A673 (cell line): ENCODE measurements around the gene LGI1. TPM values are rescaled to one million over a fixed set of nuclear protein-coding genes. Genes with fewer than 3 reads are reported as not detected.
A peak's percentile ranks its signal among the peaks of the same experiment; 100 is the strongest.

Experiments used
- BruUV-seq: library from RNA; stranded (reverse); fragments of 400-500 nt; replicated peaks from 2 replicates; lab custom pipeline; 2021; lab: Mats Ljungman, UMichigan
- CTCF ChIA-PET: fragments of 300-600 bp; sonication (Branson Sonifier 250); formaldehyde crosslinking; loops from one replicate; lab custom pipeline; 2022; ENCODE audit warnings: antibody characterized with exemption; lab: Charles Lee
- POLR2A ChIA-PET: fragments of 300-600 bp; sonication (Branson Sonifier 250); formaldehyde crosslinking; loops from one replicate; lab custom pipeline; 2022; ENCODE audit warnings: antibody characterized with exemption; ENCODE audit not compliant: low non-redundant PET; lab: Charles Lee
- DNase-seq: peaks from one replicate; pipeline ENCODE4 v3.0.0-alpha.2; 2015; ENCODE audit warnings: low spot score
- H3K27ac ChIP-seq: fragments of 200-600 bp; sonication (generic); 2 replicates; pipeline ENCODE4 v1.5.1; 2016; ENCODE audit warnings: mixed run types, low read depth, mild to moderate bottlenecking, mixed read lengths, antibody characterized with exemption, low read length; ENCODE audit not compliant: poor library complexity, severe bottlenecking
- H3K27me3 ChIP-seq: fragments of 200-600 bp; sonication (generic); replicated peaks from 2 replicates; pipeline ENCODE4 v1.6.1; 2017; ENCODE audit warnings: mixed run types, low read depth, mild to moderate bottlenecking, mixed read lengths, antibody characterized with exemption, low read length; ENCODE audit not compliant: insufficient read depth, poor library complexity
- H3K36me3 ChIP-seq: fragments of 200-600 bp; sonication (generic); 2 replicates; pipeline ENCODE4 v1.6.1; 2016; ENCODE audit warnings: mixed run types, mild to moderate bottlenecking, mixed read lengths, antibody characterized with exemption, low read length; ENCODE audit not compliant: insufficient read depth, poor library complexity, severe bottlenecking
- H3K4me1 ChIP-seq: fragments of 200-600 bp; sonication (generic); 2 replicates; pipeline ENCODE4 v1.6.1; 2017; ENCODE audit warnings: mixed run types, mild to moderate bottlenecking, mixed read lengths, antibody characterized with exemption, low read length; ENCODE audit not compliant: insufficient read depth, poor library complexity, severe bottlenecking
- H3K4me3 ChIP-seq: fragments of 200-600 bp; sonication (generic); 2 replicates; pipeline ENCODE4 v1.5.1; 2016; ENCODE audit warnings: low read depth, mixed run types, mild to moderate bottlenecking, mixed read lengths, low read length; ENCODE audit not compliant: poor library complexity, severe bottlenecking
- H3K9me3 ChIP-seq: fragments of 200-600 bp; sonication (generic); 2 replicates; pipeline ENCODE4 v1.6.1; 2016; ENCODE audit warnings: mixed run types, low read depth, mild to moderate bottlenecking, mixed read lengths, antibody characterized with exemption, low read length; ENCODE audit not compliant: poor library complexity, severe bottlenecking
- EZH2 ChIP-seq: fragments of 200-600 bp; sonication (generic); IDR thresholded peaks from 2 replicates; pipeline ENCODE4 v1.6.1; 2017; ENCODE audit warnings: borderline replicate concordance, low read depth, mild to moderate bottlenecking, mixed read lengths, antibody characterized with exemption, low read length; ENCODE audit not compliant: poor library complexity, severe bottlenecking
- intact Hi-C: fragments of 100-400 bp; cut with micrococcal nuclease; formaldehyde crosslinking; loops from one replicate; pipeline ENCODE4 v1.10.0; 2022; ENCODE audit not compliant: unreplicated experiment
- total RNA-seq: library from RNA; stranded (reverse); gene quantifications from 2 replicates; pipeline ENCODE4 v1.2.3, GENCODE V29; 2021
- TF ChIP-seq, protein P1 (sequence below): fragments of 300-800, 200-600 bp; sonication (generic); conservative IDR thresholded peaks from 2 replicates; pipeline ENCODE4 v1.5.1; 2017; ENCODE audit warnings: low read depth, mild to moderate bottlenecking, antibody characterized with exemption, low read length, moderate library complexity, mixed read lengths

Gene LGI1
- total RNA-seq, 1 experiment from 2014 or later, result not detected

GRCh38 chr10:93752761-93753160, 5.0 kb upstream of the LGI1 start:
- POLR2A ChIA-PET, result interaction anchor here (0.7 kb wide), 1 partner anchor 802 kb away, joined by 3 read pairs; no protein-coding TSS in a partner anchor
- no peaks in the 10 kb centered on the region for H3K4me1 ChIP-seq
- TF ChIP-seq, protein P1, sequence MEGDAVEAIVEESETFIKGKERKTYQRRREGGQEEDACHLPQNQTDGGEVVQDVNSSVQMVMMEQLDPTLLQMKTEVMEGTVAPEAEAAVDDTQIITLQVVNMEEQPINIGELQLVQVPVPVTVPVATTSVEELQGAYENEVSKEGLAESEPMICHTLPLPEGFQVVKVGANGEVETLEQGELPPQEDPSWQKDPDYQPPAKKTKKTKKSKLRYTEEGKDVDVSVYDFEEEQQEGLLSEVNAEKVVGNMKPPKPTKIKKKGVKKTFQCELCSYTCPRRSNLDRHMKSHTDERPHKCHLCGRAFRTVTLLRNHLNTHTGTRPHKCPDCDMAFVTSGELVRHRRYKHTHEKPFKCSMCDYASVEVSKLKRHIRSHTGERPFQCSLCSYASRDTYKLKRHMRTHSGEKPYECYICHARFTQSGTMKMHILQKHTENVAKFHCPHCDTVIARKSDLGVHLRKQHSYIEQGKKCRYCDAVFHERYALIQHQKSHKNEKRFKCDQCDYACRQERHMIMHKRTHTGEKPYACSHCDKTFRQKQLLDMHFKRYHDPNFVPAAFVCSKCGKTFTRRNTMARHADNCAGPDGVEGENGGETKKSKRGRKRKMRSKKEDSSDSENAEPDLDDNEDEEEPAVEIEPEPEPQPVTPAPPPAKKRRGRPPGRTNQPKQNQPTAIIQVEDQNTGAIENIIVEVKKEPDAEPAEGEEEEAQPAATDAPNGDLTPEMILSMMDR, result no peak
- no peak overlapping the region for H3K27ac ChIP-seq
- peaks cover under 1% of the 10 kb centered on the region for H3K27me3 ChIP-seq
- DNase-seq, result peak; percentile 29
- no peaks in the 10 kb centered on the region for H3K36me3 ChIP-seq
- no TSS peak for BruUV-seq
- no peaks in the 10 kb centered on the region for H3K9me3 ChIP-seq
- intact Hi-C loops, result no loop called here
- no peak overlapping the region for H3K4me3 ChIP-seq
- CTCF ChIA-PET, result no interaction called here

DNA sequence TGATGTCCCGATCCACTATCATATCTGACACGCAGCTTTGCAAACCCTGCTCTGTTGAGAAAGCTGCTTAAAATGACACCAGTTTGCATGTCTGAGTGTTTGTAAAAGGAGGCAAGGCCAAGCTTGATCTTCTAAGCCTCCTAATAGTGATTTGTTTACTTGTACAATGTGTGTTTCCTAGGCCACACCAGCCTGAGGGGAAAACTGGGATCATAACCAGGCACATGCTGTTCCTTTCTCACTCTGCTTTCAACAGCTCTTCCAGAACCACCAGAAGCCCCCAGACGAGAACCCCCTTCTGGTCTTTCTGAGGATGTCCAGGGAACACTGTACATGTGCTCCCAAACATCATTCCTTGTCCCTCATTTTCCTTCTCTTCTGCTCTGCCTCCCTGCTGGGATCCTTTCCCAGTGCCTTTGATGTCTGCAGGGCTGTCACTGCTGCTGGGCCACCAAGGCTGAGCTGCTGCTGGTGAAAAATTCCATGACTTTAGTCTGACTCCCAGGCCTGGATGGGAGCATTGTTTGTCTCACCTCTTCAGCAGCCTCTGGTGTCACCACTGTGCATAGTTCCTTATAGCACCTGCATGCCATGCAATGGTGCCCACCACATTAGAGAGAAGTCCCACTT, 4.0 kb upstream of the LGI1 start:
- Histone ChIP-seq H3K27me3 (peaks cover 3% of the 10 kb centered on the region), H3K27ac (no peak overlapping the region), H3K36me3 (no peaks in the 10 kb centered on the region), H3K4me1 (no peaks in the 10 kb centered on the region), H3K4me3 (no peak overlapping the region), H3K9me3 (no peaks in the 10 kb centered on the region)
- no peak for DNase-seq
- ChIA-PET POLR2A (interaction anchor here (0.7 kb wide), 2 partner anchors 110 to 803 kb away, joined by 3 read pairs; no protein-coding TSS in a partner anchor), CTCF (no interaction called here)
- intact Hi-C loops, result no loop called here
- TF ChIP-seq, protein P1, result no peak
- no peak for TF ChIP-seq EZH2
- no TSS peak for BruUV-seq

- Histone ChIP-seq H3K4me3 (no peak overlapping the region), H3K4me1 (no peaks in the 10 kb centered on the region), H3K27me3 (peaks cover 3% of the 10 kb centered on the region), H3K36me3 (no peaks in the 10 kb centered on the region), H3K27ac (no peak overlapping the region), H3K9me3 (no peaks in the 10 kb centered on the region)
- ChIA-PET CTCF (no interaction called here), POLR2A (no interaction called here)
- intact Hi-C loops, result no loop called here
- DNase-seq, result peak; percentile 15
- TF ChIP-seq, protein P1, result no peak
- TF ChIP-seq EZH2, result no peak
- BruUV-seq, result no TSS peak
These were observed 3.0 kb upstream of the LGI1 start for GRCh38 chr10:93754761-93755160.
